NT2/D1 (cell line): ENCODE measurements around the gene ADIRF.
"Not testable (repeated sequence)": the region's sequence is repeated elsewhere in the genome, so short reads cannot be mapped to it uniquely, and the experiment has no call there.

Experiments
- DNase-seq: peaks from one replicate; pipeline ENCODE4 v3.0.0-alpha.2; 2011; ENCODE audit warnings: low read depth, low spot score
- H3K27me3 ChIP-seq: 2 replicates; pipeline ENCODE4 v1.6.0; 2011; ENCODE audit warnings: mild to moderate bottlenecking; ENCODE audit not compliant: insufficient read length, insufficient read depth
- H3K36me3 ChIP-seq: 2 replicates; pipeline ENCODE4 v1.6.1; 2011; ENCODE audit warnings: mild to moderate bottlenecking, low read length, mixed read lengths; ENCODE audit not compliant: insufficient read depth, insufficient read length
- H3K4me1 ChIP-seq: 2 replicates; pipeline ENCODE4 v1.5.1; 2011; ENCODE audit not compliant: insufficient read depth, insufficient read length
- H3K4me3 ChIP-seq: 2 replicates; pipeline ENCODE4 v1.5.1; 2011; ENCODE audit warnings: low read depth; ENCODE audit not compliant: insufficient read length
- H3K9ac ChIP-seq: 2 replicates; pipeline ENCODE4 v1.6.0; 2011; ENCODE audit warnings: low read depth; ENCODE audit not compliant: insufficient read length
- H3K9me3 ChIP-seq: 2 replicates; pipeline ENCODE4 v1.5.1; 2011; ENCODE audit warnings: mild to moderate bottlenecking, low read length; ENCODE audit not compliant: insufficient read depth
- SUZ12 ChIP-seq: IDR thresholded peaks from 2 replicates; pipeline ENCODE4 v1.6.1; 2011; ENCODE audit not compliant: insufficient read length, insufficient read depth; ENCODE audit errors: extremely low read depth
- YY1 ChIP-seq: IDR thresholded peaks from 2 replicates; pipeline ENCODE4 v1.6.1; 2011; ENCODE audit not compliant: insufficient read length, insufficient read depth
- ZNF274 ChIP-seq: IDR thresholded peaks from 2 replicates; pipeline ENCODE4 v1.6.1; 2011; ENCODE audit warnings: mild to moderate bottlenecking, low read depth, low read length

The ADIRF gene

DNA sequence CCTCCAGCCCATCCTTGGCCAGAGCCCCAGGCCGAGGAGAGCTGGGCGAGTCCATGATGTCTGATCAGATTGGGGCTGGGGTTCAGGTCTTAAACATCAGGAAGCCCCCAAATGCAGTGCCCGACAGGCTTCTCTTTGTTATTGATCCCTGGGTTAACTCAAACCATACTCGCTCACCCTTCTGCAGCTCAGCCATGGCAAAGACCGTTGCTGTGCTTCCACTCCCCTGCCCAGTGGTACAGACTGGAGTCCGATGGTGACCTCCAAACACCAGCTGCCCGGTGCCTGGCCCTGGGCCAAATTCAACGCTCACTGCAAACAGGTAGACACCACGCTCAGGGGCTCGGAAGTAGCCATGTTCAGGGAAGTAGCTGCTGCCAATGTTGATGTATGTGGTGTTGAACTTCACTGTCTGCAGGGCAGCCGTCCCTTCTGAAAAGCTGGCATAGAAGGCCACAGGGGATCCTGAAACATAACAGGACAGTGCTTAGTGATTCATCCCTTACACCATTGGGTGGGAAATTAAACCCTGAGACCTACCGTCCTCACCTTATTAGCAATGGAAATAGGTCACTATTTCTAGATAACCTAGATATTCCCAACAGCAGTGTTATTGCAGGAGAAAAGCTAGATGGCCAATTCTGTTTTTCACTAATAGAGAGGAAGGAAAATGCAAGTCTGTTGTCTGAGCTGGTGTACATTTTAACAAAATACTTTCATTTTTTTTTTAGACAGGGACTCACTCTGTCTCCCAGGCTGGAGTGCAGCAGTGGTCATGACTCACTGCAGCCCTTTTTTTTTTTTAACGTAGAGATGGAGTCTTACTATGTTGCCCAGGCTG, 31.4 kb upstream of the ADIRF start:
- Histone ChIP-seq H3K9ac (no peak overlapping the region), H3K9me3 (no peaks in the 10 kb centered on the region), H3K4me3 (no peak overlapping the region), H3K36me3 (no peaks in the 10 kb centered on the region), H3K4me1 (peaks cover 2% of the 10 kb centered on the region), H3K27me3 (no peaks in the 10 kb centered on the region)
- TF ChIP-seq YY1 (no peak), SUZ12 (no peak), ZNF274 (no peak)
- no peak for DNase-seq

- TF ChIP-seq ZNF274: no peak
- no peak for TF ChIP-seq YY1
- no peak for TF ChIP-seq SUZ12
- H3K4me1 ChIP-seq: peaks cover 2% of the 10 kb centered on the region
- no peak for DNase-seq
- no peak overlapping the region for H3K4me3 ChIP-seq
- no peak overlapping the region for H3K9ac ChIP-seq
- no peaks in the 10 kb centered on the region for H3K9me3 ChIP-seq
- H3K27me3 ChIP-seq: no peaks in the 10 kb centered on the region
- H3K36me3 ChIP-seq: no peaks in the 10 kb centered on the region
These were observed 30.7 kb upstream of the ADIRF start for GRCh38 chr10:86937502-86938154.

- no peaks in the 10 kb centered on the region for H3K36me3 ChIP-seq
- H3K4me1 ChIP-seq: peaks cover 2% of the 10 kb centered on the region
- DNase-seq: no peak
- H3K9me3 ChIP-seq: no peaks in the 10 kb centered on the region
- TF ChIP-seq SUZ12 (no peak), ZNF274 (no peak), YY1 (no peak)
- H3K4me3 ChIP-seq: no peak overlapping the region
- no peak overlapping the region for H3K9ac ChIP-seq
- no peaks in the 10 kb centered on the region for H3K27me3 ChIP-seq
These were observed 30.0 kb upstream of the ADIRF start for GRCh38 chr10:86938260-86938659.

GRCh38 chr10:86940076-86940475, 28.2 kb upstream of the ADIRF start:
- not testable (repeated sequence) for H3K27me3 ChIP-seq, H3K4me3 ChIP-seq, H3K36me3 ChIP-seq, H3K4me1 ChIP-seq, DNase-seq, H3K9ac ChIP-seq, H3K9me3 ChIP-seq

- no peaks in the 10 kb centered on the region for H3K9me3 ChIP-seq
- no peak for TF ChIP-seq YY1
- no peak for TF ChIP-seq SUZ12
- TF ChIP-seq ZNF274: no peak
- no peak overlapping the region for H3K4me3 ChIP-seq
These were observed 27.6 kb upstream of the ADIRF start for GRCh38 chr10:86940677-86941076.

DNA sequence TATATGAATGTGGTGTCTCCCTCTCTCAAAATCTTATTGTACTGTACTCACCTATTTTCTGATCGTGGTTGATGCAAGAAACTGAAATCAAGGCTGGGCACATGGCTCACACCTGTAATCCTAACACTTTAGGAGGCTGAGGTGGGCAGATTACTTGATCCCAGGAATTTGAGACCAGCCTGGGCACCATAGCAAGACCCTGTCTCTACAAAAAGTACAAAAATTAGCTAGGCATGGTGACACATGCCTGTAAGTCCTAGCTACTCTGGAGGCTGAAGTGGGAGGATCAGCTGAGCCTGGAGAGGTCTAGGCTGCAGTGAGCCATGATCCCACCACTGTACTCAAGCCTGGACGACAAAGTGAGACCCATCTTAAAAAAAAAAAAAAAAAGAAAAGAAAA, 26.9 kb upstream of the ADIRF start:
- peaks cover 7% of the 10 kb centered on the region for H3K4me1 ChIP-seq
- H3K9me3 ChIP-seq: no peaks in the 10 kb centered on the region
- H3K36me3 ChIP-seq: no peaks in the 10 kb centered on the region
- DNase-seq: no peak
- H3K4me3 ChIP-seq: no peak overlapping the region
- no peak overlapping the region for H3K9ac ChIP-seq
- TF ChIP-seq SUZ12: no peak
- no peaks in the 10 kb centered on the region for H3K27me3 ChIP-seq

More at GRCh38 chr10:86940677-86941076, 27.6 kb upstream of the ADIRF start:
- no peak for DNase-seq
- Histone ChIP-seq H3K9ac (no peak overlapping the region), H3K27me3 (no peaks in the 10 kb centered on the region), H3K4me1 (peaks cover 5% of the 10 kb centered on the region), H3K36me3 (no peaks in the 10 kb centered on the region)

DNA sequence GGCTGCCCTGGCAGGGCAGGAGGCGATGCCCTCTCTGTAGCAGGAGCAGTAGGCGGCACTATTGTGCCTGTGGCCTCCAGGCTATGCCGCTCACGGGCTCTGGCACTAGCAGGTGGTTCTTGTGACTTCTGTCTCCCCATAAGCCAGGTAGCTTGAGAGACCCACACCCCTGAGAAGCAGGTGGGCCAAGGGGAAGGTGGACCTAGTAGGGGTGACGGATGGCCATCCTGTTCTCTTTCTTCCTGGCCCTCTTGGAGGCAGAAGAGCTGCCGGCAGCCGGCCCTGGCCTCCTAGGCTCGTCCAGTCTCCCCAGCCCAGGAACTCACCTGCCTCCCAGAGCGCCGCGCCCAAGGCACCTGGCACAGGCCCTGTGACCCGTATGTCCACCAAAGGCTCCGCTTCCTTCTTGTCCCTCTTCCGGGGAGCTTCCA, 26.3 kb upstream of the ADIRF start:
- no peaks in the 10 kb centered on the region for H3K9me3 ChIP-seq
- no peaks in the 10 kb centered on the region for H3K27me3 ChIP-seq
- H3K4me3 ChIP-seq: no peak overlapping the region
- H3K9ac ChIP-seq: no peak overlapping the region
- no peaks in the 10 kb centered on the region for H3K36me3 ChIP-seq
- peaks cover 9% of the 10 kb centered on the region for H3K4me1 ChIP-seq
- no peak for TF ChIP-seq ZNF274
- TF ChIP-seq SUZ12: no peak
- no peak for TF ChIP-seq YY1
- DNase-seq: no peak
